ENCODE results near the gene FXYD2. TPM values are rescaled to one million over a fixed set of nuclear protein-coding genes. Genes with fewer than 3 reads are reported as not detected.
"Not testable (repeated sequence)": the region's sequence is repeated elsewhere in the genome, so short reads cannot be mapped to it uniquely, and the experiment has no call there.

The FXYD2 gene
- total and polyA plus RNA-seq, 2 experiments from 2014 or later, result not detected

DNA sequence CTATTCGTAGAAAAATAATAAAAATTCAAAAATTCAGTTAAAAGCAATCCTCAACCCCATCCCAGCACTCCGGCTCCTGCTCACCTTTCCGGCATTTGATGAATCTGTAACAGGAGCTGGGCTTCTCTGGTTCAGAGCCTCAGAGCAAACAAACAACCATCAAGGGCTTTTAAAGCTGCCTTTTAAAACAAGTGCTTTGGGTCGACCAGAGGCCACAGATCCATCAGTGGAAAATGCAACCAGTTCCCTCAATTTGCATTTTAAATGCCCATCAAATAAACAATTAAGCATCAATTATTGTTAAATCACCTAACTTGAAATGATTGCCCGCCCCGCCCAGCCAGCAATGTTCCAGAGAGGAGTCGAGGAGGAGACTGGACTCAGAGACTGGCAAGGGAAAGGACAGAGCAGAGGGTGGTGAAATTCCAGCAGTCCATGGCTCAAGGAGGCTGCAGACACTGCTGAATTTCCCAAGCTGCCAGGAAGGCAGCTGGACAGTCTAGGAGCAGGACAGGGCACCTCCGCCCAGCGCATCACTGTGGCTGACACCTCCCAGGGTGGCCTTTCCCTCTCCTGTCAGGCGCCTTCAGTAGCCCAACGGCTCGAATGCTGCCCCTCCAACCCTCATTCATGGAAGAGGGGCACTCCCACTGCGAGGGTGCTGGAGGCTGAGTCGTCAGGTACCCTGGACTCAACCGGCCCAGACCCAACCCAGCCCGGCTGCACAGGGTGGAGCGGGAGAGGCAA is 44.4 kb upstream of the FXYD2 start:
- no peak overlapping the region for H3K4me2 ChIP-seq (ENCODE audit: unreplicated experiment)
- TF ChIP-seq EZH2 (IDR thresholded peaks at IDR 0.05; ENCODE audit: insufficient read depth, poor library complexity, severe bottlenecking) (no peak), EZH2phosphoT487 (IDR thresholded peaks at IDR 0.05; ENCODE audit: insufficient read depth, low read depth) (no peak)
- no peaks in the 10 kb centered on the region for H3K79me2 ChIP-seq (ENCODE audit: insufficient read depth)
- H3K27ac ChIP-seq, result no peak overlapping the region
- no peaks in the 10 kb centered on the region for H3K9me3 ChIP-seq (ENCODE audit: low read depth)
- H3K9me2 ChIP-seq (ENCODE audit: insufficient read depth), result no peaks in the 10 kb centered on the region
- H4K20me1 ChIP-seq (ENCODE audit: insufficient read depth), result no peaks in the 10 kb centered on the region
- peaks cover 20% of the 10 kb centered on the region for H3K27me3 ChIP-seq (replicated peaks; ENCODE audit: insufficient read depth)
- no peak overlapping the region for H2AFZ ChIP-seq
- no peaks in the 10 kb centered on the region for H3K4me1 ChIP-seq (ENCODE audit: insufficient read depth)
- H3K4me3 ChIP-seq, result no peak overlapping the region
- no peaks in the 10 kb centered on the region for H3K36me3 ChIP-seq (ENCODE audit: low read depth)
- WGBS, 2 experiments (ENCODE audit: low coverage in 1 of 2, low lambda C conversion rate in 2 of 2, missing lambda C conversion rate in 2 of 2), result 53 to 54% methylated on average over 17 of the region's 17 CpGs
- H3F3A ChIP-seq (ENCODE audit: insufficient read depth), result no peaks in the 10 kb centered on the region
- no peak overlapping the region for H3K9ac ChIP-seq
- in situ Hi-C loops (cut with MboI), result no loop called here
- no peak for DNase-seq

- whole genome bisulfite sequencing, 2 experiments (ENCODE audit: low coverage in 1 of 2, low lambda C conversion rate in 2 of 2, missing lambda C conversion rate in 2 of 2), result 45 to 57% methylated on average over 11 of the region's 11 CpGs
- H3K9me3 ChIP-seq (ENCODE audit: low read depth), result no peaks in the 10 kb centered on the region
- H4K20me1 ChIP-seq (ENCODE audit: insufficient read depth), result no peaks in the 10 kb centered on the region
- H3K9me2 ChIP-seq (ENCODE audit: insufficient read depth), result no peaks in the 10 kb centered on the region
- DNase-seq, result no peak
- no peak overlapping the region for H3K4me2 ChIP-seq (ENCODE audit: unreplicated experiment)
- H3K27ac ChIP-seq, result no peak overlapping the region
- no peaks in the 10 kb centered on the region for H3K4me1 ChIP-seq (ENCODE audit: insufficient read depth)
- no peak for TF ChIP-seq EZH2 (IDR thresholded peaks at IDR 0.05; ENCODE audit: insufficient read depth, poor library complexity, severe bottlenecking)
- no peak for TF ChIP-seq EZH2phosphoT487 (IDR thresholded peaks at IDR 0.05; ENCODE audit: insufficient read depth, low read depth)
- no peak overlapping the region for H2AFZ ChIP-seq
- no peaks in the 10 kb centered on the region for H3K79me2 ChIP-seq (ENCODE audit: insufficient read depth)
- H3K36me3 ChIP-seq (ENCODE audit: low read depth), result no peaks in the 10 kb centered on the region
- no peak overlapping the region for H3K4me3 ChIP-seq
- H3F3A ChIP-seq (ENCODE audit: insufficient read depth), result no peaks in the 10 kb centered on the region
- in situ Hi-C loops (cut with MboI), result no loop called here
- peaks cover 15% of the 10 kb centered on the region for H3K27me3 ChIP-seq (replicated peaks; ENCODE audit: insufficient read depth)
- H3K9ac ChIP-seq, result no peak overlapping the region
These were observed 43.5 kb upstream of the FXYD2 start for GRCh38 chr11:117868088-117868487.

GRCh38 chr11:117866526-117866925 is 42.0 kb upstream of the FXYD2 start:
- no peaks in the 10 kb centered on the region for H3K9me3 ChIP-seq (ENCODE audit: low read depth)
- no peak overlapping the region for H3K9ac ChIP-seq
- no peak for TF ChIP-seq EZH2phosphoT487 (IDR thresholded peaks at IDR 0.05; ENCODE audit: insufficient read depth, low read depth)
- TF ChIP-seq EZH2 (IDR thresholded peaks at IDR 0.05; ENCODE audit: insufficient read depth, poor library complexity, severe bottlenecking), result no peak
- H3K4me2 ChIP-seq (ENCODE audit: unreplicated experiment), result no peak overlapping the region
- WGBS, 2 experiments (ENCODE audit: low coverage in 1 of 2, low lambda C conversion rate in 2 of 2, missing lambda C conversion rate in 2 of 2), result 41 to 45% methylated on average over 5 of the region's 5 CpGs
- no peaks in the 10 kb centered on the region for H3K79me2 ChIP-seq (ENCODE audit: insufficient read depth)
- in situ Hi-C loops (cut with MboI), result no loop called here
- no peak overlapping the region for H3K4me3 ChIP-seq
- no peaks in the 10 kb centered on the region for H3K9me2 ChIP-seq (ENCODE audit: insufficient read depth)
- no peaks in the 10 kb centered on the region for H3K36me3 ChIP-seq (ENCODE audit: low read depth)
- peaks cover under 1% of the 10 kb centered on the region; the same call in 1 of the 2 replicates for H3K27me3 ChIP-seq (replicated peaks; ENCODE audit: insufficient read depth)
- no peak for DNase-seq
- H3K4me1 ChIP-seq (ENCODE audit: insufficient read depth), result no peaks in the 10 kb centered on the region
- no peaks in the 10 kb centered on the region for H3F3A ChIP-seq (ENCODE audit: insufficient read depth)
- H2AFZ ChIP-seq, result no peak overlapping the region
- H3K27ac ChIP-seq, result no peak overlapping the region
- H4K20me1 ChIP-seq (ENCODE audit: insufficient read depth), result no peaks in the 10 kb centered on the region

- H3K79me2 ChIP-seq (ENCODE audit: insufficient read depth); H3K36me3 ChIP-seq (ENCODE audit: low read depth); H3K4me1 ChIP-seq (ENCODE audit: insufficient read depth); H3F3A ChIP-seq (ENCODE audit: insufficient read depth); H3K9me3 ChIP-seq (ENCODE audit: low read depth); H3K4me3 ChIP-seq; H3K9me2 ChIP-seq (ENCODE audit: insufficient read depth); H3K4me2 ChIP-seq (ENCODE audit: unreplicated experiment); H3K27ac ChIP-seq; H3K9ac ChIP-seq; H2AFZ ChIP-seq; H4K20me1 ChIP-seq (ENCODE audit: insufficient read depth); DNase-seq; H3K27me3 ChIP-seq (replicated peaks; ENCODE audit: insufficient read depth); in situ Hi-C loops (cut with MboI): not testable (repeated sequence)
- 57 to 66% methylated on average over 13 of the region's 13 CpGs for WGBS, 2 experiments (ENCODE audit: low coverage in 1 of 2, low lambda C conversion rate in 2 of 2, missing lambda C conversion rate in 2 of 2)
These were observed 41.0 kb upstream of the FXYD2 start for GRCh38 chr11:117865546-117865945.

Measured in GM23248 (cell line).